Activated CD4-positive, alpha-beta memory T cell treated with anti-CD3 and anti-CD28 coated beads for 36 hours (primary cell): Measurements from ENCODE around the gene CIPC. TPM values are rescaled to one million over a fixed set of nuclear protein-coding genes. Genes with fewer than 3 reads are reported as not detected.

Experiments
- CTCF ChIA-PET: fragments of 350-600 bp; sonication (Branson Sonifier 250); formaldehyde crosslinking; loops from one replicate; lab custom pipeline; 2021; ENCODE audit warnings: antibody characterized with exemption, inconsistent platforms; lab: Charles Lee
- POLR2A ChIA-PET: fragments of 350-600 bp; sonication (Branson Sonifier 250); formaldehyde crosslinking; loops from one replicate; lab custom pipeline; 2021; ENCODE audit warnings: antibody characterized with exemption; lab: Charles Lee
- DNase-seq: peaks from one replicate; pipeline ENCODE4 v3.0.0-alpha.2; 2020
- H3K27ac Mint-ChIP-seq: one replicate; pipeline ENCODE4 v1.8.0; 2021; ENCODE audit warnings: mixed read lengths
- H3K27me3 Mint-ChIP-seq: one replicate; pipeline ENCODE4 v1.8.0; 2021; ENCODE audit warnings: mixed read lengths
- H3K36me3 Mint-ChIP-seq: one replicate; pipeline ENCODE4 v1.8.0; 2021; ENCODE audit warnings: mixed read lengths
- H3K4me1 Mint-ChIP-seq: one replicate; pipeline ENCODE4 v1.8.0; 2021; ENCODE audit warnings: low read depth, mixed read lengths
- H3K4me3 Mint-ChIP-seq: one replicate; pipeline ENCODE4 v1.8.0; 2021; ENCODE audit warnings: mild to moderate bottlenecking, mixed read lengths
- H3K9me3 Mint-ChIP-seq: one replicate; pipeline ENCODE4 v1.8.0; 2021; ENCODE audit warnings: mixed read lengths
- intact Hi-C: fragments of 100-400 bp; cut with micrococcal nuclease; formaldehyde crosslinking; loops from one replicate; pipeline ENCODE4 v1.15.1; 2023
- total RNA-seq, 2 experiments: library from RNA; stranded (reverse); gene quantifications; one replicate each; pipeline ENCODE4 v1.2.3, GENCODE V29; 2021

The CIPC gene
- total RNA-seq, 2 experiments from 2014 or later = 7.3 to 7.5 TPM

DNA sequence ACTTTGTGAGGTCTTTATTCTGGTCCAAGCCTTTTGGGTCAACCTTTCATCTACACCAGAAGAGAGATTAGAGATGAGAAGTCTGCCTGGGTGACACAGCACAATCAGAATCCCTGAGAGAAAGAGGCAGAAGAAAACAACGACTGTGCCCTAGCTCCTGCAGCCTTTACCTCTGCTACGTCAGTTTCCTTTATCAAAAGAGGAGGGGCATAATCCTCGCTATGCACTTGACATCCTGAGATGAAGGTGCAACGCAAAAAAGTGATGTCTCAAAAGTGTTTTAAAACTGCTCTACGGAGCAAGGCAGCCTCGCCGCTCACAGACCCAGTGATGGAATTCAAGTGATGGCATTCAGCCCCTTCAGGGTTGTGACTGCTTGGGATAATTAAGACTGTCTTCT lies 21.8 kb downstream of the CIPC start:
- POLR2A ChIA-PET = interaction anchor here (0.6 to 1.2 kb wide), 3 partner anchors 21 to 239 kb away, joined by 3 to 5 read pairs (median 4); partner anchors contain the start of gene CIPC
- peak; percentile 30 for DNase-seq
- no peaks in the 10 kb centered on the region for H3K9me3 Mint-ChIP-seq

DNA sequence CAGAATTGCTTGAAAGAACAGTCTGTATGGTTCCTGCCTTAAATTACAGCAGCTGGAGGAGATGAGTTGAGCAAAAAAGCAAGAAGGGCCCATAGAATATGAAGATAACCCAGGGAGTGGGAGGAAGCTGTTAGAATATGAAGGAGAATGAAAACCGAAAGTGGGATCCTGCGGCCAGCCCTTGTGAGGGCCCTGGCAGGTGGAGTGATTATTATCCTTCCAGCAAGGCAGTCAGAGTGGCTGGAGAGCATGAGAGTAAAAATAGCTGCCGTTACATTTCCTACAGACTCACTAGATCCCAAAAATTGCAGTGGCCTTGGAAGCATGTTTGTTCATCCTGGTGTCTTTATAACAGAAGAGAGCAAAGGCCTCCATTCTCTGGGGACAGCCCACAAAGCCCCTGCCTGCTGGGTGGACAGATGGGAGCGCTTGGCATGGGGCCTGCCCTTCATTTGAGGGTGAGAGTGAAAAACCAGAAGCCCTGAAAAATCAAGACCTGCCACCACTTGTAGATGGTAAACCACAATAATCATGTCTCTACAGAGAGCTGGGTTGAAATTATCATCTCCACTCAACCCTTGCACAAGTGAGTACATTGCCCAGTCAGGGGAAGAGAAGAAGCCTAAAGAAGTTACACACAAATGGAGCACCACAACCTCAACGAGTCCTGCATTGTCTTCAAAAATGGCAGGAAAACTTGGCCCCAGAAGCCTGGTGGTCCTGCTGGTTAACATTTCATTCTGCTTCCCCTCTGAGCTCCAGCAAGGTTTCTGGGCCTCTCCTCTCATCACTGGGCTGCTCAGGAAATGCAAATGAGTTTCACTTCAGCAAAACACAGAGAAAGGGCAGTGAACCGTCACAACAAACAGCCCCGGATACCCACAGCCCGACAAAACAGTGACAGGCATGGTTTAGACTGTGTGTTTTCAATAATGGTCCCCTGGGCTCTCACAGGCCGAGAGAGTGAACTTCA lies 23.0 kb downstream of the CIPC start:
- H3K4me3 Mint-ChIP-seq = peak overlapping the region; percentile 25
- H3K36me3 Mint-ChIP-seq = no peaks in the 10 kb centered on the region
- no peaks in the 10 kb centered on the region for H3K9me3 Mint-ChIP-seq
- ChIA-PET CTCF (interaction anchor here (1.0 to 2.1 kb wide), 6 partner anchors 23 to 247 kb away, joined by 3 to 5 read pairs (median 4); partner anchors contain the start of gene CIPC), POLR2A (interaction anchor here (0.6 to 1.9 kb wide), 5 partner anchors 10 to 222 kb away, joined by 3 to 5 read pairs (median 4); partner anchors contain the start of gene CIPC)
- intact Hi-C loops = loop anchor here (1.0 to 5.0 kb wide), 5 partner anchors 23 to 336 kb away; partner anchors contain the start of genes CIPC, GSTZ1 and VIPAS39
- peak; percentile 77 for DNase-seq
- no peaks in the 10 kb centered on the region for H3K27me3 Mint-ChIP-seq
- H3K27ac Mint-ChIP-seq = peak overlapping the region; percentile 86
- peaks cover 52% of the 10 kb centered on the region for H3K4me1 Mint-ChIP-seq

More for the DNA sequence above, 21.8 kb downstream of the CIPC start:
- Mint-ChIP-seq H3K27me3 (no peaks in the 10 kb centered on the region), H3K4me3 (peak overlapping the region; percentile 24), H3K4me1 (peaks cover 48% of the 10 kb centered on the region), H3K36me3 (peaks cover 3% of the 10 kb centered on the region), H3K27ac (peak overlapping the region; percentile 84)
- CTCF ChIA-PET = no interaction called here
- intact Hi-C loops = loop anchor here (1.0 to 5.0 kb wide), 3 partner anchors 163 to 201 kb away; partner anchors contain the start of gene GSTZ1

DNA sequence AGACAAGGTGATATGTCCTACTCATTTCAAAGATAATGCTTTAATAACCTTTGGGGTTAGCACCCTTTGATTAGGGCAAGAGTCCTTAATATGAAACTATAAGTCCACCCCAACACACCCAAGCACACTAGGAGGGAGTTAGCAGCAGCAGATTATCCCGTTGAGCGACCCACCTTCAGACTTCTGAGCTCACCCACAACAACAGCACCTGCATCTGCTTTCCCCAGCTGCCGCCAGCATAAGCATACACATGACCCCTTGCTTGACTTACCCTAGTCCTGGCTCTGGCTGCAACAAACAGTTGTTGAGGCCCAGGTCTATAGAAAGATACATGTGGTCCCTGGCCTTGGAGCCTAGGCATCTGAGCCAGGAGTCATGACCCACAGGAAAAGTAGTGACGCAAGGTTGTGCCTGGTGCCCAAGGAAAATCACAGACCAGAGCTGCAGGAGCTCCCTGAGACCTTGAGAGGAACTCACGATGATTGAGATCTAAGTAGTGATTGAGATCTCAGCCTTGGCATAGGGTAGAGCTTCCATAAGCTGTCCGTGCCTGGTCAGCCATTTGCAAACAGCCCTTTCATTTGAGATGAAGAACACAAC lies 24.6 kb downstream of the CIPC start:
- CTCF ChIA-PET = interaction anchor here (1.6 to 5.2 kb wide), 9 partner anchors 9 to 250 kb away, joined by 4 to 34 read pairs (median 6); partner anchors contain the start of genes CIPC and ZDHHC22
- Mint-ChIP-seq H3K27me3 (no peaks in the 10 kb centered on the region), H3K27ac (peak overlapping the region; percentile 62), H3K36me3 (no peaks in the 10 kb centered on the region), H3K4me3 (no peak overlapping the region), H3K9me3 (no peaks in the 10 kb centered on the region), H3K4me1 (peaks cover 52% of the 10 kb centered on the region)
- no peak for DNase-seq
- POLR2A ChIA-PET = interaction anchor here (3.0 kb wide), 1 partner anchor 24 kb away, joined by 10 read pairs; the partner anchor contains the start of gene CIPC
- intact Hi-C loops = loop anchor here (5.0 kb wide), 2 partner anchors 165 to 180 kb away; no protein-coding TSS in a partner anchor

DNA sequence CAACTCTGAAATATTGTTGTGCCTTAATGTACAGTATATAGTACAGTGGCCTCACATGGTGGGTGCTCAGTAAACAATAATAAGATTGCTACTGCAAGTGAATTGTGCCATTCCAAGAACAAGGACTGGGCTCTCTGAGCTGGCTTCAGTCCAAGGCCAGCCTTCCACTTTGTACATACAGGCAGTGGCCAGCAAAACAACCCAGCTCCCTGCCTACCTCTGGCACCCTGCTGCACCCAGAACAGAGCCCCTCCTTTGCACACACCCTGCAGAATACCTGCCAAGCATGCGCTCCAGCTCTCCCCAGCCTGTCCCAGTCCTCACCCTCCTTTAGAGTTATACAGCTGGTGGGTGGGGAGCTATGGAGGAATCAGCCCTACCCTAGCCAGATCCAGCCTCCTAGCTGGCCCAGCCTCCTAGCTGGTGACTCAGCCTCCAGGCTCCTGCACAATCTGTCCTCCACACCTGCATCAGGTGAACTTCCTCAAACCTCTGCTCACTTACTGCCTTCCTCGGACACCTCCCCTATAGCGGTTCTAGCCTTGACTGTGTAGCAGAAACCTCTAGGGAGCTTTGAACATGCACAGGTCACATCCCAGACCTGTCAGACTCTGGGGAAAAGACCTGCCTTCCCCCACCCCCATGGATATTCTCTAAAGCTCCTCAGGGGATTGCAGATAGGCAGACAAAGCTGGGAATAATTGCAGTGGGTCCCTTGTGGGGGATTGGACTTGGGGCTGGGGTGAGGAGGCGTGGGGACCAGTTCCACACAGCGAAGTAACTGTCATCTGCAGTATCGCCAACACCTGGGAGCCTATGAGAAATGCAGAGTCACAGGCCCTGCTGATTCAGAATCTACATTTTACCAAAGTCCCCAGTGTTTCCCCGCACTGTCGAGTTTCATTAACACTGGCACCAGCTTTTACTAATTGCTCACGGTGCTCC lies 25.6 kb downstream of the CIPC start:
- Mint-ChIP-seq H3K36me3 (no peaks in the 10 kb centered on the region), H3K4me3 (peak overlapping the region; percentile 82), H3K27me3 (peaks cover 2% of the 10 kb centered on the region), H3K9me3 (no peaks in the 10 kb centered on the region), H3K27ac (peak overlapping the region; percentile 73), H3K4me1 (peaks cover 52% of the 10 kb centered on the region)
- POLR2A ChIA-PET = interaction anchor here (1.0 to 3.0 kb wide), 4 partner anchors 10 to 253 kb away, joined by 3 to 10 read pairs (median 4); partner anchors contain the start of genes CIPC, SAMD15 and TMED8
- intact Hi-C loops = loop anchor here (5.0 kb wide), 2 partner anchors 166 to 179 kb away; no protein-coding TSS in a partner anchor
- CTCF ChIA-PET = interaction anchor here (0.6 to 5.2 kb wide), 26 partner anchors 10 to 254 kb away, joined by 3 to 34 read pairs (median 4); partner anchors contain the start of genes CIPC, GSTZ1, POMT2 and SAMD15
- DNase-seq = peak; percentile 52

DNA sequence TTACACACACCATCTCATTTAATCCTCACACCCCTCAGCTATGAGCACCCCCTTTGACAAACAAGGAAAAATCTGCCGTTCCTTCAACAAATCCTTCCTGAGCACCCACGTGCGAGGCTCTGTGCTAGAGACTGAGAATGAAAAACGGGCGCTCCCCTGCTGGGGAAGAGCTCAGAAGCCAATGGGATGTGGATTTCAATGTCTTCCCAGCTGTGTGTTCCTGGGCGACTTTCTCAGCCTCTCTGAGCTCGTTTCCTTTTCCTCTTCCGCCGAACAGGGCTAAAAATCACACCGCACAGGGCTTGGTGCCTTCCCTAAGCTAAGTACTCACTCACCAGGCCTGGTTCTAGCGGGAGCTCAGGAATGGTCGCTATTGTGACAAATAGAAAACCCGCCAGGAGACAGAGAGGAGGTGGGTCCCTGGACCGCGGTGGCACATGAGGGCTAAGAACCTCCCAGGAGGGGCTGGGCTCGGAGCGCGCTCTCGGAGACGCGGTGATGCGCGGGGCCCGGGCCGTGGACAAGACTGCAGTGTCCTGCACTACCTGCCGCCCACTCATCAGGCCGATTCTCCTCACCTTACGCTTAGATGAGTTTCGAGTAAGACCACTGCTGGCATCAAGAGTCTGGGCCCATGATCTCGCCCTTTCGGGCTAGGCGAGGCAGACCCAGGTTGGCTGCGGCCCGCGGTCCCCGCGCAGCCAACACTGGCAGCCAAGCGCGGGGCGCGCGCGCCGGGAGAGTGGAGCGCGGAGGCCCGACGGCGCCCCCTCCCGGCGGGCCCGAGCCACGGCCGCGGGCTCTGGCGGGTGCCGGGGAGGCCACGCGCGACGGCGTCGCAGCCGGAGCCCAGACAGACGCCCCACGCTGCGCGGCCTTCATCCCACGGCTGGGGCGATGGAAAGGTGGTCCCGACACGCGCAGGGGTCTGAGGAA lies 26.6 kb downstream of the CIPC start:
- POLR2A ChIA-PET = interaction anchor here (0.6 to 3.0 kb wide), 5 partner anchors 9 to 252 kb away, joined by 3 to 10 read pairs (median 5); partner anchors contain the start of genes CIPC, SAMD15 and TMED8
- H3K27me3 Mint-ChIP-seq = peaks cover 2% of the 10 kb centered on the region
- H3K4me3 Mint-ChIP-seq = peak overlapping the region; percentile 82
- no peaks in the 10 kb centered on the region for H3K9me3 Mint-ChIP-seq
- peaks cover 50% of the 10 kb centered on the region for H3K4me1 Mint-ChIP-seq
- no peaks in the 10 kb centered on the region for H3K36me3 Mint-ChIP-seq
- CTCF ChIA-PET = interaction anchor here (0.6 to 5.2 kb wide), 27 partner anchors 8 to 253 kb away, joined by 3 to 34 read pairs (median 5); partner anchors contain the start of genes CIPC, GSTZ1, POMT2 and SAMD15
- H3K27ac Mint-ChIP-seq = peak overlapping the region; percentile 73
- intact Hi-C loops = loop anchor here (5.0 kb wide), 2 partner anchors 167 to 178 kb away; no protein-coding TSS in a partner anchor
- DNase-seq = peak; percentile 77

DNA sequence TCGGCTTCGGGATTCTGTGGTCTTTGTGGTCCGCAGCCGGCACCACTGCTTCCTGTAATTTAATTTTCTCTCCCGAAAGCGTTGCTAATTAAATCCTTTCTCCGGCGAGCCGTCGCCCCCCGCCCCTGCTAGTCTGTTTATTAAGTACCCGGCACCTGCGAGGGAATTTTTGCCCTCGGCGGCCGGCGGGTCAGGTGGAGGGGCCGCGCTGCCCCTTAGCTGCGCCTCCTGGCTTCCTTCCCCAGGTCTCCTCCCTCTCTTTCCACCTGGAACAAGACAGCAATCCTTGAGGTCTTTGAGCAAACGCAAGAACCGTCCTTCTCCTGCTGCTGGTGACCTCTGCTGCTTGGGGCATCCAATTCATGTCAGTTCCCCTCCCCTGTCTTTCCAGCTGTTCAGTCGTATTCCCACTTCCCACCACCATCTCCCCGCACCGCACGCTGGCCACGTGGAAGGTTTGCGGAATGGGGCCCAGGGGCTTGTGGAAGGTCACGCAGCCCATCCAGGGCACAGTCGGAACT lies 27.3 kb downstream of the CIPC start:
- H3K36me3 Mint-ChIP-seq = no peaks in the 10 kb centered on the region
- H3K9me3 Mint-ChIP-seq = no peaks in the 10 kb centered on the region
- no peak for DNase-seq
- H3K4me3 Mint-ChIP-seq = peak overlapping the region; percentile 57
- peaks cover 2% of the 10 kb centered on the region for H3K27me3 Mint-ChIP-seq
- POLR2A ChIA-PET = interaction anchor here (3.0 kb wide), 1 partner anchor 27 kb away, joined by 10 read pairs; the partner anchor contains the start of gene CIPC
- CTCF ChIA-PET = interaction anchor here (0.6 to 5.2 kb wide), 10 partner anchors 9 to 251 kb away, joined by 3 to 34 read pairs (median 4); partner anchors contain the start of gene CIPC
- peaks cover 45% of the 10 kb centered on the region for H3K4me1 Mint-ChIP-seq
- peak overlapping the region; percentile 30 for H3K27ac Mint-ChIP-seq
- intact Hi-C loops = no loop called here

DNA sequence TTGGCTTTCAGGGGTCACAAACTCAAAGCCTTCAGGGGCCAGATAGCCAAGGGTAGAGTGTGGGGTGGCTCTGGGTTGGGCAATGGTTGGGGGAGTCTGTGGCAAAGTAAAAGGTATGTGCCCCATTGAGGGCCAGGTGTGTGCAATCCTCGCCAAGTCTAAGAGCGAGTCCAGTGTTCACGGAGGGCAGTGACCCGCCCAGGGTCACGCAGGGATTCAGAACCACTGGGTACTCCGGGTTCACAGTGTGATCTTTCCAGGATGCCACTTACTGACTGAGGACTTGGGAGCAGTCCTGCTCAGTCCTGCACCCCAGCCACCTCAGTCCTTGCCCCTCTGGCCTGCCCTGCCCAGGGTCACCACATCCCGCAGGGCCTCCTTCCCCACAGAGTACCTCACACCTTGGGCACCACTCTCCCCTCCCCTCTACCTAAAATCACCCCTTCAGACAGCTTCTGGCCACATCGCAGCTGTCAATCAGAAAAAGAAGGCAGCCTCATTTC lies 27.8 kb downstream of the CIPC start:
- Mint-ChIP-seq H3K4me1 (peaks cover 39% of the 10 kb centered on the region), H3K9me3 (no peaks in the 10 kb centered on the region), H3K4me3 (peak overlapping the region; percentile 57), H3K36me3 (no peaks in the 10 kb centered on the region), H3K27me3 (peaks cover 2% of the 10 kb centered on the region), H3K27ac (no peak overlapping the region)
- CTCF ChIA-PET = interaction anchor here (0.6 to 5.2 kb wide), 9 partner anchors 9 to 251 kb away, joined by 3 to 34 read pairs (median 4); partner anchors contain the start of gene CIPC
- DNase-seq = no peak
- POLR2A ChIA-PET = no interaction called here
- intact Hi-C loops = no loop called here

DNA sequence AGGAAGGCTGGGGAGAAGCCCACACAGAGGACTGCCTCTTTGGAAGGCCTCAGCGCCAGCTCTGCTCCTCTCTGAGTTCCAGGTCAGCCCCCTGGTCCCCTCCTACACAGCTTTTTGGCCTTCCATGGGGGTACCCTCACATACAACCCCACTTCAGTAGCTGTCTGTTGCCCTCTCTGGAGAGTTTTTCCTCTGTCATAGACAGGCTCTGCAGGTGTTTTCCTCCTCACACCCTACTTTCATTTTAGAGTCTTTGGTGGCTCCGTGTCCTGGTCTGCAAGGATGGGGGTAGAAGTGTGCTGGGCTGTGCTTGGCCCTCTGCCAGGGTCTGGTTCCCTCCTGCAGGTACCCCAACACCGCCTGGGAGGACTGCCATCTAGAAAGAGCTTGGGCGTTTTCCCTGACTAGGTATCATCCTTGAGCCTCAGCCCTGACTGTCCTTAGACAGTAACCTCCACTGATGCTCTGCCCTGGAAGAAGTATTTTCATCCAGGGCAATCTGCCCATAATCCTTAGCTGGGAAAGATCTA lies 28.5 kb downstream of the CIPC start:
- no peaks in the 10 kb centered on the region for H3K36me3 Mint-ChIP-seq
- H3K9me3 Mint-ChIP-seq = no peaks in the 10 kb centered on the region
- ChIA-PET POLR2A (no interaction called here), CTCF (interaction anchor here (0.8 to 5.2 kb wide), 6 partner anchors 8 to 28 kb away, joined by 3 to 23 read pairs (median 3); partner anchors contain the start of genes CIPC and ZDHHC22)
- DNase-seq = no peak
- peaks cover 33% of the 10 kb centered on the region for H3K4me1 Mint-ChIP-seq
- no peak overlapping the region for H3K27ac Mint-ChIP-seq
- no peak overlapping the region for H3K4me3 Mint-ChIP-seq
- peaks cover 4% of the 10 kb centered on the region for H3K27me3 Mint-ChIP-seq
- intact Hi-C loops = no loop called here

DNA sequence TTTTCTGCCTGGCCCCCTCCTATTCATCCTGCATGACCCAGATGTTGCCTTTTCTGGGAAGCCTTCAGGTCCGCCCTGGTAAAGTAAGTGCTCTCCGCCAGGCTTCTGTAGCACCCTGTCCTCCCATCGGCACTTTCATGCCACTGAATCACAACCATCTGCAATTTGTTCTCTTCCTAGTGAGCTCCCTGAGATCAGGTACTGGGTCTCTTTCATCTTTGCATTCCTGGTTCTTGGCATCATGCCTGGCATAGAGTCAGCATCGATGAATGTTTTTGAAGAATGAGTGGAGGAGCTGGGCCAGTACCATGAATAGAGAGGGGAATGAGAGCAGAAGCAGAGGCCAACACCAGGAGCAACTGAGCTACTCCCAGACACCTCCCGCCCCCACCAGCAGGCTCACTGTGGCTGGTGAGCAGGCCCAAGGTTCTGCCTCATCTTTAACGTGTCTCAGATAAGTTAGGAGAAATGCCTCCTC lies 30.4 kb downstream of the CIPC start:
- H3K27me3 Mint-ChIP-seq = peaks cover 19% of the 10 kb centered on the region
- DNase-seq = no peak
- no peaks in the 10 kb centered on the region for H3K36me3 Mint-ChIP-seq
- no peak overlapping the region for H3K27ac Mint-ChIP-seq
- intact Hi-C loops = no loop called here
- POLR2A ChIA-PET = no interaction called here
- no peak overlapping the region for H3K4me3 Mint-ChIP-seq
- CTCF ChIA-PET = interaction anchor here (1.1 kb wide), 1 partner anchor 11 kb away, joined by 3 read pairs; no protein-coding TSS in a partner anchor
- peaks cover 15% of the 10 kb centered on the region for H3K4me1 Mint-ChIP-seq
- no peaks in the 10 kb centered on the region for H3K9me3 Mint-ChIP-seq
